Adrenal gland (tissue), 12 donors: ENCODE results near the gene UBASH3B. TPM values are rescaled to one million over a fixed set of nuclear protein-coding genes. Genes with fewer than 3 reads are reported as not detected.
A peak's percentile ranks its signal among the peaks of the same experiment; 100 is the strongest.

Experiments
- DNase-seq, 7 donors: peaks; one replicate each; pipeline ENCODE4 v3.0.0-alpha.2; 2019 to 2020
- H3K27ac ChIP-seq, 5 donors: fragments of 200-600 bp; sonication (generic) in 4 of 5; 1 replicate in 3 of 5; 2 replicates in 2 of 5; pipeline versions ENCODE4 v1.5.1 to v1.8.0; 2016 to 2020; ENCODE audit warnings: mild to moderate bottlenecking in 1 of 5
- H3K27me3 ChIP-seq: fragments of 200-600 bp; 2 replicates; pipeline ENCODE4 v1.8.0; 2021
- H3K36me3 ChIP-seq, 2 donors: fragments of 200-600 bp; replicated peaks in 1 of 2; 1 replicate in 1 of 2; 2 replicates in 1 of 2; pipeline versions ENCODE4 v1.5.1 to v1.8.0; 2018 to 2022
- H3K4me1 ChIP-seq, 2 donors: fragments of 200-600 bp; replicated peaks in 1 of 2; 1 replicate in 1 of 2; 2 replicates in 1 of 2; pipeline versions ENCODE4 v1.5.1 to v1.8.0; 2018 to 2021
- H3K4me3 ChIP-seq, 4 donors: fragments of 200-600 bp; sonication (generic) in 3 of 4; one replicate each; pipeline ENCODE4 v1.5.1; 2016 to 2018
- H3K9me3 ChIP-seq, 3 donors: fragments of 200-600 bp; sonication (generic) in 1 of 3; replicated peaks in 1 of 3; 1 replicate in 2 of 3; 2 replicates in 1 of 3; pipeline versions ENCODE4 v1.5.1 to v1.8.0; 2016 to 2021
- POLR2A ChIP-seq, 2 donors: fragments of 450-650 bp; IDR thresholded peaks; one replicate each; pipeline ENCODE4 v1.6.1; 2017; ENCODE audit warnings: antibody characterized with exemption in 2 of 2, mild to moderate bottlenecking in 2 of 2, moderate library complexity in 1 of 2
- WGBS, 4 donors: extraction: QIAGEN DNeasy Blood & Tissue Kit in 2 of 4; methylation state at CpG; one replicate each; pipeline versions ENCODE4 v1.1.5 to v1.1.7; 2013 to 2017; 5-methylcytosine and 5-hydroxymethylcytosine counted together
- intact Hi-C, 2 donors: fragments of 100-400 bp; cut with DNase I; formaldehyde crosslinking; loops; one replicate each; pipeline versions ENCODE4 v1.14.1 to v1.15.0; 2022 to 2023
- polyA plus RNA-seq, 3 donors: library from polyadenylated mRNA; stranded (reverse); fragments of 200-250 nt in 2 of 3; fragments of 350-450 nt in 1 of 3; fragmentation: Illumina TruSeq in 1 of 3; extraction: RNeasy Lipid Tissue Mini Kit (QIAGEN cat#74804) in 1 of 3; gene quantifications; one replicate each; pipeline ENCODE4 v1.2.3, GENCODE V29; 2013 to 2014
- total RNA-seq, 9 donors: library from RNA; depleted of rRNA in 4 of 9; stranded (reverse); fragments of >200 nt in 4 of 9; fragments of 120-200 nt in 1 of 9; fragmentation: NEBNext Ultra II Directional in 1 of 9; extraction: Animal tissue kit (Norgen Biotek cat#: 25700) in 1 of 9; gene quantifications; one replicate each; pipeline versions ENCODE4 v1.1.0 to v1.2.4, GENCODE V29; 2013 to 2023
- TF ChIP-seq, protein P1 (sequence below), 6 experiments: fragments of 450-650 bp in 4 of 6; fragments of 200-600 bp in 2 of 6; sonication (generic) in 1 of 6; IDR thresholded peaks; 1 replicate in 5 of 6; 2 replicates in 1 of 6; pipeline versions ENCODE4 v1.5.1 to v1.8.0; 2016 to 2021; ENCODE audit warnings: antibody characterized with exemption in 6 of 6, mild to moderate bottlenecking in 2 of 6, moderate library complexity in 1 of 6
- donor health status: healthy with polysubstance abuse.
- donor health status: Bipolar disorder and iron deficiency.
- donor health status: DM: yes; HTN: yes; CAD: no.
- donor health status: DM: no; HTN: no; CAD: no.
- donor health status: DM: no; HTN: no; CAD: no.
- donor health status: DM: yes; HTN: yes; CAD: no.

The UBASH3B gene
- total and polyA plus RNA-seq, 12 donors: 0.57 to 21.5 (median 5.6) TPM

DNA sequence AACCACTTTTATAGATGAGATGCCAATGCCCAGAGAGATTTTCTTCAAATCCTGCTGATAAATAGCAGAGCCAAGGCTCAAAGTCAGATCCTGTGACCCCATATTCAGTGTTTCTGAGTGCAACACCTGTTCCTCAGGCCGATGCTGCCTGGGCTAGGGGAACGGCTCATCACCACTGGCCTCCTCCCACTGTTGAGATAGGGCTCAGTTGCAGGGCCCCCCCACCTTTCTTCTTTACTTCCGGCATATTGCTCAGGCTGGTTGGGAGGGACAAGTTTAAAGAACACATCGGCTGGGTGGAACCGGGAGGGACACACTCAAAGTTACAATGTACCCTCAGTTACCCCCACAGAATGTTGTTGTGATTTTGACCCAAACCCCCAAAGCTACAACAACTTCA lies 94.5 kb downstream of the UBASH3B start:
- Histone ChIP-seq H3K36me3 (no peaks in the 10 kb centered on the region), H3K27ac (no peak overlapping the region), H3K9me3 (no peaks in the 10 kb centered on the region), H3K4me3 (no peak overlapping the region), H3K27me3 (no peaks in the 10 kb centered on the region), H3K4me1 (peaks cover 0 to 6% of the 10 kb centered on the region in 2 donors)
- intact Hi-C loops: no loop called here
- DNase-seq: no peak
- TF ChIP-seq, protein P1, sequence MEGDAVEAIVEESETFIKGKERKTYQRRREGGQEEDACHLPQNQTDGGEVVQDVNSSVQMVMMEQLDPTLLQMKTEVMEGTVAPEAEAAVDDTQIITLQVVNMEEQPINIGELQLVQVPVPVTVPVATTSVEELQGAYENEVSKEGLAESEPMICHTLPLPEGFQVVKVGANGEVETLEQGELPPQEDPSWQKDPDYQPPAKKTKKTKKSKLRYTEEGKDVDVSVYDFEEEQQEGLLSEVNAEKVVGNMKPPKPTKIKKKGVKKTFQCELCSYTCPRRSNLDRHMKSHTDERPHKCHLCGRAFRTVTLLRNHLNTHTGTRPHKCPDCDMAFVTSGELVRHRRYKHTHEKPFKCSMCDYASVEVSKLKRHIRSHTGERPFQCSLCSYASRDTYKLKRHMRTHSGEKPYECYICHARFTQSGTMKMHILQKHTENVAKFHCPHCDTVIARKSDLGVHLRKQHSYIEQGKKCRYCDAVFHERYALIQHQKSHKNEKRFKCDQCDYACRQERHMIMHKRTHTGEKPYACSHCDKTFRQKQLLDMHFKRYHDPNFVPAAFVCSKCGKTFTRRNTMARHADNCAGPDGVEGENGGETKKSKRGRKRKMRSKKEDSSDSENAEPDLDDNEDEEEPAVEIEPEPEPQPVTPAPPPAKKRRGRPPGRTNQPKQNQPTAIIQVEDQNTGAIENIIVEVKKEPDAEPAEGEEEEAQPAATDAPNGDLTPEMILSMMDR (IDR thresholded peaks at IDR 0.05): no peak
- TF ChIP-seq POLR2A (IDR thresholded peaks at IDR 0.05): no peak
- WGBS, 4 donors: 78 to 94% (median 89%) methylated on average over 5 of the region's 5 CpGs

DNA sequence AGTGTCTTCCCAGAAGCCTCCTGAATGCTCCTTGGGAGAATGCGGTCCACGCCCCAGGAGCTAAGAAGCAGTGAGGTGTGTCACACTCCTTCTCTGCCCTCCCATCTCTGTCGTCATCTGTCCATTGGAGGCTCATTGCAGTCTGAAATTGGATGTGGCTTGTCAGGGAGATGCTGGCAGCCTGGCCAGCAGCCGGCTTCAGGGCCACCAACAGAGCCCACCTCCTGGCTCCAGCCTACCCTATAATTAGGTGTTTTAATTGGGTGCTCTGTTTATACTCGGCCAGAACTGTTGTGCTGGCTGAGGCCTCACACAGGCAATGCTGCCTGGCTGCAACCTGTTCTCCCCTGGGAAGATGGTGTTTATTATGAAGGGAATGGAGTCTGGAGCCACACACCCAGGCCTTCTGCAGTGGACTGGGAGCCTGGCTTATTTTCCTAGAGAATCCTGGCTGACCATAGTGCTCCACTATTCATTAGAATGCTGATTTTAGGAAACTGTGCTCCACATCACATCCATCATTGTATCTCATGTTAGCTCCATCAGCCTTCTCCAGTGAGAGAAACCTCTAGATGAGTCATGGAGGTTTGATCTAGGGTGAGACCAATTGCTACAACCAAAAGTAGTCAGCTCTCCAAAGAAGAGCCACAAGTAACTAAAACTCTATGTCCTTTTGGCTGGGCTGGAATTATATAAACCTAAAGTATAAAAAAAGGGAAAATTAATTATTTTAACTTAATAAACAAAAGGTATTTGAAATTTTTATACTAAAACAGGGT lies 96.0 kb downstream of the UBASH3B start:
- Histone ChIP-seq H3K27me3 (no peaks in the 10 kb centered on the region), H3K27ac (no peak overlapping the region), H3K4me3 (no peak overlapping the region), H3K9me3 (no peaks in the 10 kb centered on the region), H3K36me3 (no peaks in the 10 kb centered on the region), H3K4me1 (peaks cover 0 to 19% of the 10 kb centered on the region in 2 donors)
- no peak for DNase-seq
- intact Hi-C loops: no loop called here
- 76 to 93% (median 88%) methylated on average over 5 of the region's 5 CpGs for WGBS, 4 donors
- TF ChIP-seq POLR2A (IDR thresholded peaks at IDR 0.05): no peak
- TF ChIP-seq, protein P1 (IDR thresholded peaks at IDR 0.05): no peak

DNA sequence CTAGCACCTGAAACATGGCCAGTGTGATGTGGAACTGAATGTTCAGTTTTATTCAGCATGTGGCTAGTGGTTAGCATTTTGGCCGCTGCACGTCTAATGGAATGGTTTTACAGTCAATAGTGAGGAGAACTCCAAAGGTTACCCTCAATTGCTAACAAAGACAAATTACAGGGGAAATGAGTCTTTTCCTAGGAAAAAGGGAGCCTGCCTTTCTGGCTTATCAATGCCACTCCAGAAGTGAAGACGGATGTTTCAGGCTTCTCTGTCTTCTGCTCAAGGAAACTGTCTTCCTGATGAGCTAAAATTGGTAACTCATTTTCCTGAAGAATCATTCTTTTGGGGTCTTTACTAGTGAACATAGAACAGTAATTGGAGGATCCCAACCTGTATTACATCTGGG lies 98.5 kb downstream of the UBASH3B start:
- TF ChIP-seq POLR2A (IDR thresholded peaks at IDR 0.05): no peak
- TF ChIP-seq, protein P1 (IDR thresholded peaks at IDR 0.05): no peak
- intact Hi-C loops: no loop called here
- Histone ChIP-seq H3K36me3 (no peaks in the 10 kb centered on the region), H3K27ac (no peak overlapping the region), H3K9me3 (no peaks in the 10 kb centered on the region), H3K4me3 (no peak overlapping the region), H3K27me3 (no peaks in the 10 kb centered on the region), H3K4me1 (peaks cover 0 to 19% of the 10 kb centered on the region in 2 donors)
- DNase-seq: no peak
- 81 to 90% (median 83%) methylated on average over 3 of the region's 3 CpGs for whole genome bisulfite sequencing, 4 donors

DNA sequence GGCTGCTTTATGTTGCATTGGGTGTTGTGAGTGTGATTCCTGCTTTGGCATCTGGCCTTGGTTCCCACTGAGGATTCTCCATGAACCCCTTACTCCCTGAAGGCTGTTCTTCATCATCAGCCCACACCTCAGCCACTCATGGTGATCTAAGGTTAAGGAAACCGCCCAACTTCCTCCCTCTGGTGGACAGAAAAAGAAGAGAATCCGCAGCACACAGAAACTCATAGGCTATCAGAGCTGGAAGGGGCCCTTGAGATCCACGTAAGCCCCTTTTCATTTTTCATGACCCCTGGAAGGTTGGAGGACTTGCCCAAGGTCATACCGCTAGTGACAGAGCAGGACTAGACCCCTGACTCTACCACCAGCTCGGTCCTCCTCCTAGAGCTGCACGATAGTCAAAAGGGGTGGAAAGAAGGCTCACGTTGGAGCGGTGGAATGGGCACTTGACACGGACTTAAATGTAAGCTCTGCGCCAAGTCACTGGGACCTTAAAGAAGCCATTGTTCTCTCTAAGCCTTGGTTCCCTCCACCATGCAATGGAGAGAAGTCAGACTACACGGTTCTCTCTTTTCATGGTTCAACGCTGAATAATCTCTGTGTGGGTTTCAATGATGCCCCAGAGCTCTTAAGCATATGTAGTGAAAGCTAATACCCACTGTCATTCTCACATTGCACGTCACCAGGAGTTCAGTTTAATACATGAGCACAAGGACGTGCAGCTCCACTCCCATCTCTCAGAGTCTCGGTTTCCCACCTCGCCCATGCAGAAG lies 99.2 kb downstream of the UBASH3B start:
- WGBS, 4 donors: 82 to 86% (median 84%) methylated on average over 16 of the region's 16 CpGs
- intact Hi-C loops: no loop called here
- H3K27me3 ChIP-seq: no peaks in the 10 kb centered on the region
- no peaks in the 10 kb centered on the region for H3K36me3 ChIP-seq
- TF ChIP-seq, protein P1 (IDR thresholded peaks at IDR 0.05): peak in 3 of 6 experiments; percentile 21 to 34 (median 26)
- no peak for TF ChIP-seq POLR2A (IDR thresholded peaks at IDR 0.05)
- H3K27ac ChIP-seq: no peak overlapping the region
- no peak overlapping the region for H3K4me3 ChIP-seq
- DNase-seq: no peak
- H3K4me1 ChIP-seq: peaks cover 0 to 13% of the 10 kb centered on the region in 2 donors
- H3K9me3 ChIP-seq: no peaks in the 10 kb centered on the region
